Nephron progenitor cell (in vitro differentiated cells): ENCODE measurements around the gene PBX4.

ENCODE experiments used
- DNase-seq: peaks from one replicate; pipeline ENCODE4 v3.0.0; 2021
- H3K27ac Mint-ChIP-seq: 2 replicates; pipeline ENCODE4 v1.8.0; 2021; ENCODE audit warnings: mild to moderate bottlenecking, moderate library complexity, mixed read lengths
- H3K27me3 Mint-ChIP-seq: 2 replicates; pipeline ENCODE4 v1.8.0; 2021; ENCODE audit warnings: mild to moderate bottlenecking, low read depth, mixed read lengths; ENCODE audit not compliant: poor library complexity
- H3K36me3 Mint-ChIP-seq: 2 replicates; pipeline ENCODE4 v1.8.0; 2021; ENCODE audit warnings: low read depth, mixed read lengths
- H3K4me1 Mint-ChIP-seq: 2 replicates; pipeline ENCODE4 v1.8.0; 2021; ENCODE audit warnings: mixed read lengths
- H3K4me3 Mint-ChIP-seq: 2 replicates; pipeline ENCODE4 v1.8.0; 2021; ENCODE audit warnings: mild to moderate bottlenecking, moderate library complexity, mixed read lengths
- H3K9me3 Mint-ChIP-seq: 2 replicates; pipeline ENCODE4 v1.8.0; 2021; ENCODE audit warnings: mild to moderate bottlenecking, moderate library complexity, mixed read lengths
- TF ChIP-seq, protein P1 (sequence below): fragments of 200-600 bp; sonication (generic); IDR thresholded peaks from 2 replicates; pipeline ENCODE4 v1.5.0; 2021; ENCODE audit warnings: antibody characterized with exemption

The PBX4 gene

DNA sequence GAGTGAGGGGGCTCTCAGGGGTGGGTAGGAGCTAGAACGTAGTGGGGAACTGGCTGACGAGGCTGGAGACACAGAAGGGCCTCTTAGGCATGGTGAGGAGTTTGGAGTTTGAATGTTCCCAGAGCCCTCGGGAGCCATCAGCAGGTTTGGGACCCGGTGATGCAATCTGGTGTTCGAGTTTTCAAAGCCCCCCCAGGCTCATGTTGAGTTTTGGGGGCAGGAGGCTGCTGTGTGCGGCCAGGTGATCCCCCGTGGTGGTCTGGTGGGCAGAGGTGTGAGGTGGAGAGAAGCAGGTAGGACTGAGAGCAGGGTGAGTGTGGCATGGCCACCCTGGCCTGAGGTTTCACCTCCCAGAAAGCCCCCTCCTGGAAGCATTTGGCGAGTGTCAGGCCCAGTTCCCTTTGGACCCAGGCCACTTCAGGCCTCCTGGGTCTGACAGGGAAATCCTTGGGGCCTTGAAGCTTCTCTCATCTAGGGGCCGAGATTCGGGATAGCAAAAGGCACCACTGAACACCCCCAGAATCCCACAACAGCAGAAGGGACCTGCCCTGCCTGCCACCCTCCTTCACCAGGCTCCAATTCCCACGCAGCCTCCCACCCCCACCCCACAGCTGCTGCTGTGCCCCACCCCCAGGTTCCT lies 88.6 kb downstream of the PBX4 start:
- Mint-ChIP-seq H3K36me3 (peaks cover 23% of the 10 kb centered on the region), H3K27me3 (peaks cover 14% of the 10 kb centered on the region), H3K27ac (peak overlapping the region; percentile 88), H3K4me1 (peaks cover 64% of the 10 kb centered on the region), H3K4me3 (no peak overlapping the region), H3K9me3 (no peaks in the 10 kb centered on the region)
- no peak for DNase-seq
- TF ChIP-seq, protein P1, sequence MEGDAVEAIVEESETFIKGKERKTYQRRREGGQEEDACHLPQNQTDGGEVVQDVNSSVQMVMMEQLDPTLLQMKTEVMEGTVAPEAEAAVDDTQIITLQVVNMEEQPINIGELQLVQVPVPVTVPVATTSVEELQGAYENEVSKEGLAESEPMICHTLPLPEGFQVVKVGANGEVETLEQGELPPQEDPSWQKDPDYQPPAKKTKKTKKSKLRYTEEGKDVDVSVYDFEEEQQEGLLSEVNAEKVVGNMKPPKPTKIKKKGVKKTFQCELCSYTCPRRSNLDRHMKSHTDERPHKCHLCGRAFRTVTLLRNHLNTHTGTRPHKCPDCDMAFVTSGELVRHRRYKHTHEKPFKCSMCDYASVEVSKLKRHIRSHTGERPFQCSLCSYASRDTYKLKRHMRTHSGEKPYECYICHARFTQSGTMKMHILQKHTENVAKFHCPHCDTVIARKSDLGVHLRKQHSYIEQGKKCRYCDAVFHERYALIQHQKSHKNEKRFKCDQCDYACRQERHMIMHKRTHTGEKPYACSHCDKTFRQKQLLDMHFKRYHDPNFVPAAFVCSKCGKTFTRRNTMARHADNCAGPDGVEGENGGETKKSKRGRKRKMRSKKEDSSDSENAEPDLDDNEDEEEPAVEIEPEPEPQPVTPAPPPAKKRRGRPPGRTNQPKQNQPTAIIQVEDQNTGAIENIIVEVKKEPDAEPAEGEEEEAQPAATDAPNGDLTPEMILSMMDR: no peak

- Mint-ChIP-seq H3K36me3 (peaks cover 16% of the 10 kb centered on the region), H3K27ac (no peak within 1 kb of the TSS), H3K4me3 (no peak within 1 kb of the TSS), H3K4me1 (peaks cover 67% of the 10 kb centered on the region), H3K27me3 (peaks cover 14% of the 10 kb centered on the region), H3K9me3 (no peaks in the 10 kb centered on the region)
- TF ChIP-seq, protein P1: no peak
- DNase-seq: no peak
Measured at GRCh38 chr19:19528721-19529490, 89.6 kb downstream of the PBX4 start, which contains the start of gene YJEFN3. Gene YJEFN3, plus strand, starts transcription at chr19:19528911. Its CDS starts 22 bp downstream, at chr19:19528933.

DNA sequence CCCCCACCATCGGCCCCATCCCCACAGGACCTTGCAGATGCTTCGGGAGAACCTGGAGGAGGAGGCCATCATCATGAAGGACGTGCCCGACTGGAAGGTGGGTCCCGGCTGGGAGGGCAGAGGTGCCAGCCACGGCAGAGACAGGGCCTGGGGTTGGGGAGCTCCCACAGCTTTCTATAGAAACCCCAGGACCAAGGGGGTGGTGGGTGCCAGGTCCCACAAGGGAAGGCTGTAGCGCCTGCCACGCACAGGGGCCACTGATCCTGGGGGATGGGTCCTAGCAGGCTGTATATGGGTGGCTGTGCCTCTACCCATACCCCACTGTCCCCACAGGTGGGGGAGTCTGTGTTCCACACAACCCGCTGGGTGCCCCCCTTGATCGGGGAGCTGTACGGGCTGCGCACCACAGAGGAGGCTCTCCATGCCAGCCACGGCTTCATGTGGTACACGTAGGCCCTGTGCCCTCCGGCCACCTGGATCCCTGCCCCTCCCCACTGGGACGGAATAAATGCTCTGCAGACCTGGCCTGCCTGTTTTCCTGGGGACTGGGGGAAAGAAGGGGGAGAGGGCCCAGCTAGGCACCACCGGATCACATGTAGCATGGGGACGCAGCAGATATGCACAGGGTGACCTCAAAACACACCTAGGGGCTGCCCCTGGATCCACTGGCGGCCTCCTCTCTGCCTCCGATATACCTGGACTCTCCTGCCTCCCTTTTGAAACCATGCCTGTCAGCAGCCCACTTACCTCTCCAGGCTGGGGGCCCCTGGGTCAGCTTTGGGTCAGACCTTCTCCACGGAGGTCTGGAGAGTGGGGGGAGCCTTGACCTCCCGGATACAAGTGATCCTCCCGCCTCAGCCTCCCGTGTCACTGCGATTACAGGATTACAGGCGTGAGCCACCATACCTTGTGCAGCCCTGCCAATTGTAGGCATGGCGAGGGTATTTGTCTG lies 90.5 kb downstream of the PBX4 start:
- Mint-ChIP-seq H3K27me3 (peaks cover 14% of the 10 kb centered on the region), H3K36me3 (peaks cover 17% of the 10 kb centered on the region), H3K4me1 (peaks cover 62% of the 10 kb centered on the region), H3K27ac (no peak overlapping the region), H3K9me3 (no peaks in the 10 kb centered on the region), H3K4me3 (no peak overlapping the region)
- no peak for DNase-seq
- TF ChIP-seq, protein P1: no peak

GRCh38 chr19:19527371-19527656 lies 91.2 kb downstream of the PBX4 start:
- H3K4me3 Mint-ChIP-seq: no peak overlapping the region

DNA sequence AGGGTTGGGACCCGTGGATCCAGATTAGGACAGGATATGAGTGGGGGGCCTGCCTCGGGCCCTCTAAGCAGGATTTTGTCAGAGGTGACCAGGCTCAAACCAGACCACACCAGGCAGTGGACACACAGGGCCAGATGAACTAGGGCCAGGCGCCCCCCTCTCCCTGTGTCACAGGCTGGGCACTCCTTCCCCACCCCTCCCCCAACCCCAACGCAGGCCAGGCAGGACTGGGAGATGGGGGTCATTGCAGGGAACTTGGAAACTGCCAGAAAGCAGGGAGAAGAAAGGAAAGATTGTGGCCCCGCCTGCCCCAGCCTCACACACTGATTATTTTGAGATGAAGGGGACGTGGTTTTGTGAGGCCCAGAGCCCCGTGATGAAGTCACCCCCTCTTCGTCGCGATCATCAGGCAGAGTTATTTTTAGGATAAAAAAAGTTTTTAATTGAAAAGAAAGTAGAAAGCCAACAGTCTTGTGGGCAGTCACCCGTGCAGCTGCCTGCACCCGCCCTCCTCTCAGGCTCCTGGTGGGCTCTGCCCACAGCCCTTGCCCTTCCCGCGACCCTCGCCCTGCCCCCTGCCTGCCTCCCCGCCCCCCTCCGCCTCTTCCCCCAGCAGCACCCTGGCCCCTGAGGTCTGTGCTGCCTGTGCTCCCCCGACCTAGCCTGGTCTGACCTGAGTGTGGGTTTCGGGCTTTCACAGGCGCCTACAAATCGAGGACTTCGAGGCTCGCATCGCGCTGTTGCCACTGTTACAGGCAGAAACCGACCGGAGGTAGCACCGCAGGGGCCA lies 91.7 kb downstream of the PBX4 start:
- peaks cover 56% of the 10 kb centered on the region for H3K4me1 Mint-ChIP-seq
- peak overlapping the region; percentile 96 for H3K27ac Mint-ChIP-seq
- peaks cover 17% of the 10 kb centered on the region for H3K36me3 Mint-ChIP-seq
- peak overlapping the region; percentile 58 for H3K4me3 Mint-ChIP-seq
- no peaks in the 10 kb centered on the region for H3K9me3 Mint-ChIP-seq
- peaks cover 11% of the 10 kb centered on the region for H3K27me3 Mint-ChIP-seq
- no peak for DNase-seq
- TF ChIP-seq, protein P1: no peak

More at GRCh38 chr19:19527371-19527656, 91.2 kb downstream of the PBX4 start:
- TF ChIP-seq, protein P1: no peak
- H3K27me3 Mint-ChIP-seq: peaks cover 14% of the 10 kb centered on the region
- no peak for DNase-seq
- peaks cover 61% of the 10 kb centered on the region for H3K4me1 Mint-ChIP-seq
- no peaks in the 10 kb centered on the region for H3K9me3 Mint-ChIP-seq
- peaks cover 21% of the 10 kb centered on the region for H3K36me3 Mint-ChIP-seq
- H3K27ac Mint-ChIP-seq: peak overlapping the region; percentile 66
